ENCODE results near the gene TTC31.
"Not testable (repeated sequence)": the region's sequence is repeated elsewhere in the genome, so short reads cannot be mapped to it uniquely, and the experiment has no call there.

The TTC31 gene

DNA sequence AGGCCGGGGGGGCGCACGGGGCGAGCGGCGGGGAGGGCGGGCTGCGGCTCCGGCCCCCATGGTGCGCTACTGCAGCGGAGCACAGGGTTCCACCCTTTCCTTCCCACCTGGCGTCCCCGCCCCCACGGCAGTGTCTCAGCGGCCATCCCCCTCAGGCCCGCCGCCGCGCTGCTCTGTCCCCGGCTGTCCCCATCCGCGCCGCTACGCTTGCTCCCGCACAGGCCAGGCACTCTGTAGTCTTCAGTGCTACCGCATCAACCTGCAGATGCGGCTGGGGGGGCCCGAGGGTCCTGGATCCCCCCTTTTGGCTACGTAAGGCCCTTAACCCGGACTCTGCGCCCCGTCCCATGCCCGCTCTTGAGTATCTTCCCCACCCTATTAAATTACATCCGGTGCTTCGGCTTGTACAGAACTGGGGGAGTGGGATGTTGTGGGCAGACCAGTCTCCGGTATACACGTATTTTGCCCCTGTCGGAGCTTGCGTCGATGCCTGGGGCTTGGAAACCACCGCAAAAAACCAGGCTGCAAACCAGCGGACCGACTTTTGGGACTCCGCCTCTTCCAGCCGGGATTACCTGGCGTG, 25.2 kb upstream of the TTC31 start:
- peak; percentile 61 for DNase-seq (ENCODE audit: low read depth)

DNA sequence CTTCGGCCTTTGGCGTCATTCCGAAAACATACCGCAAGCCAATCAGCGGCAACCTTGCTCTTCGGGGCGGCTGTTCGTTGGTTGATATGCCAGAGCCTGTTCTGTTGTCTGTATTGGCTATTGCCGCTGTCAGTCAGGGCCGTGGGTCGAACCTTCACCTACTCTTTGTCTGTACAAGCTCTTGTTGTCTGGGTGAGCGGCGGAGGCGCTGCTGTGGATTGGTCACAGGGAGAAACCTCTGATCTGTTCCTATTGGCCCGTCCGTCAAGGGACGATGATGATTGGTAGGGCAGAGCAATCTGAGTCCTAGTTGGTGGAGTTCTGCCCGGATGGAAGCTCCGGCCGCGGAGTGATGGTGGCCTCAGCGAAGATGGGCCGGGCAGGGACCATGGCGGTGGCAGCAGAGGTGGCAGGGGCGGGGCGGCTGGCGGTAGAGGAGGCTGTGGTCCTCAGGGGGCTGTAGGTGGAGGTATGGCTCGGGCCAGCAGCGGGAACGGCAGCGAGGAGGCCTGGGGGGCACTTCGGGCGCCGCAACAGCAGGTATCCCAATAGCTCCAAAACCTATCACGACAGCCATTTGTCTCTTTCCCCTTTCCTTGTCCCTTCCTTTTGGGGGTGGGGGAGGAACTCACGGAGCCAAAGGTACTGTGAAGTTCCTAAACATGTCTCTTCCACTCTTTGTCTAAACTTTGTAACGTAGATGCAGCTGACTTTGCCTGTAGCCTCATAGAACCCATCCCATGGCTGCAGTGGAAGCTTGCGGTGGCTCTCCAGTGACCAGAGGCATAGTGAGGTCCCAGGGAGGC, 24.5 kb upstream of the TTC31 start, which contains the start of gene WBP1:
WBP1 (plus strand) TSS at position 307 of the 806 bp plus-strand sequence; CDS start at position 472, 165 bp downstream.
- peak; percentile 100 for DNase-seq (ENCODE audit: low read depth)

GRCh38 chr2:74458938-74459363, 23.9 kb upstream of the TTC31 start:
- peak; percentile 18 for DNase-seq (ENCODE audit: low read depth)

DNA sequence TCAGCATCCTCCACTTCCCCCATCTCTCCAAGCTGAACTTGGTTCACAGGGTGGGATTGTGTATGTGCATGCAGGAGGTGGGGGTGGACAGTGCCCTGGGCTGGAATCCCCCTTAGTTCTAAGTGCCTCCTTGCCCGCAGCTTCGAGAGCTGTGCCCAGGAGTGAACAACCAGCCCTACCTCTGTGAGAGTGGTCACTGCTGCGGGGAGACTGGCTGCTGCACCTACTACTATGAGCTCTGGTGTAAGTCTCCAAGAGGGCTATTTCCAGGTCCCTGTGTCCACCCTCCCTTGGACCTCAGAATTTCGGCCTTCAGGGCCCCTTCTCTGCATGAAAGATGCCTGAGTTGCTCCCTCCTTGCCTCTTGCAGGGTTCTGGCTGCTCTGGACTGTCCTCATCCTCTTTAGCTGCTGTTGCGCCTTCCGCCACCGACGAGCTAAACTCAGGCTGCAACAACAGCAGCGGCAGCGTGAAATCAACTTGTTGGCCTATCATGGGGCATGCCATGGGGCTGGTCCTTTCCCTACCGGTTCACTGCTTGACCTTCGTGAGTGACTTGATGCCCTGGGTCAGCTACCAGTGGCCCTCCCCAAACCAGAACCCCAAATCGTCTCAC, 23.3 kb upstream of the TTC31 start:
- DNase-seq (ENCODE audit: low read depth): not testable (repeated sequence)

DNA sequence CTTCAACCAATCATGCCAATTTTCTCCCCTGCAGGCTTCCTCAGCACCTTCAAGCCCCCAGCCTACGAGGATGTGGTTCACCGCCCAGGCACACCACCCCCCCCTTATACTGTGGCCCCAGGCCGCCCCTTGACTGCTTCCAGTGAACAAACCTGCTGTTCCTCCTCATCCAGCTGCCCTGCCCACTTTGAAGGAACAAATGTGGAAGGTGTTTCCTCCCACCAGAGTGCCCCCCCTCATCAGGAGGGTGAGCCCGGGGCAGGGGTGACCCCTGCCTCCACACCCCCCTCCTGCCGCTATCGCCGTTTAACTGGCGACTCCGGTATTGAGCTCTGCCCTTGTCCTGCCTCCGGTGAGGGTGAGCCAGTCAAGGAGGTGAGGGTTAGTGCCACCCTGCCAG, 22.7 kb upstream of the TTC31 start:
- DNase-seq (ENCODE audit: low read depth): not testable (repeated sequence)

DNA sequence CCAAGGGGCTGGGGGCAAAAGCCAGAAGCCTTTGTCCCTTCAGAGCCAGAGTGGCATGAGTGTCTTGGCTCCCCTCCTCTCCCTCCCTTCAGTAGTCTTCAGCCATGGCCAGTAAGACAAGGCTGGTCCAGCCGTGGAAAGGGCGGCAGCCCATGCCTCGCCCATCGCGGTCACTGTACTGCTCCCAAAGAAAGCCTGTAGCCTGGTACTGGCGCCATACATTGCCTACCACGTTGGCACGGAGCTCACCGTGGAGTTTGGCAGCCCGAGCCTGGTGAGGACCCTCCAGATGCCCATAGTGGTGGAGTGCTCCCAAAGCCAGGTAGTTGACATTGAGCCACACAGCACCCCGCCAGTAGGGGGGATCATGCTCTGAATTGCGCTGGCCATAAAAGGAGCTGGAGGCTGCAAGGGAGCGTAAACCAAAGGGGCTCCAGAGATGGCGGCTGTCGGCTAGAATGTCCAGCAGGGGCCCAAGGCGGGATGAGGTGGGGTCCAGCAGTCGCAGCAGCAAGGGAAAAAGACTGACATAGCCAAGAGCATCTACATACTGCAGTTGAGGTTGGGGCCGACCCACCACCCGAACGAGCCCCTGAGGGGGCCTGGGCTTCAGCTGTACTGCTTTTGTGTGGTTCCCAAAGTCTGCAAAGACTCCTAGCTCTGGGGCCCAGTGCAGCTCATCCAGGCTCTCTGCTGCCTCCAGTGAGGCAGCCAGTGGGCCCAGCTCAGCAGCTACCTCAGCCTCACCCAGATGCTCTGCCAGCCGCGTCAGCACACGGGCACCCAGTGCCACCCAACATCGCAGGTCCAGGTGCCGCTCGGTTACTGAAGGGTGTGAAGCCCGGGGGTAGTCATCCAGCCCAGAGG, 21.5 kb upstream of the TTC31 start:
- peak; percentile 45 for DNase-seq (ENCODE audit: low read depth)

DNA sequence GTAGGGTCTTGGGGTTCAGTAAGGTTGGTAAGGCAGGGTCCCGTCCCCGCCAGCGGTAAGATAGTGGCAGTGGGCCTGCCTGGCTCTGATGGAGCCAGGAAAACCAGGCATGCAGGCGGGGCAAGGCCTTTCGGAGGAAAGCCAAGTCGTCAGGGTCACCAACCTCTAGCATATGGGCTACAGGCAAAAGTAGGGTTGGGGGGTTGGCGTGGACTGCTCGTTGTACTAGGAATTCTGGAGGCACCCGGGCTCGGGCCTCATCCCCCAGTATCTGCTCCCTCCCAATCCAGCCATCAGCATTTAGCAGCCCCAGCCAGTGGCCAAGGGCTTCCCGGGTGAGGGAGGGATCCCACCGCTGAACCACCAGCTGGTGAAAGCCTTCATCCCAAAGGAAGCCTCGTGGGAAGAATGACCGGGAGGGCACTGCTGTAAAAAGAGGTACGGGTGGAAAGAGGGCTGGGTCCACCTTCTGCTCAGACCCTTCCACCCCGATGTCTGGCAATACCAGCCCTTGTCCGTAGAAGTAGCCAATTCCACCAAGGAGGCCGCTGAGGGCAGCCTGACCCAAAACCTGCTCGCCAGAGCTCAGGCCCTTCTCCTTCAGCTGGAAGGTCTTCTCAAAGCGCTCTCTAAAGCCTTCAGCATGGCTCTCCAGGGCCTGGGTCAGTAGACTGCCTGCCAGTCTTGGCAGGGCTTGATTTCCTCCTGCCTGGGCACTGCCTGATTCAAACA, 20.7 kb upstream of the TTC31 start:
- no peak for DNase-seq (ENCODE audit: low read depth)

DNA sequence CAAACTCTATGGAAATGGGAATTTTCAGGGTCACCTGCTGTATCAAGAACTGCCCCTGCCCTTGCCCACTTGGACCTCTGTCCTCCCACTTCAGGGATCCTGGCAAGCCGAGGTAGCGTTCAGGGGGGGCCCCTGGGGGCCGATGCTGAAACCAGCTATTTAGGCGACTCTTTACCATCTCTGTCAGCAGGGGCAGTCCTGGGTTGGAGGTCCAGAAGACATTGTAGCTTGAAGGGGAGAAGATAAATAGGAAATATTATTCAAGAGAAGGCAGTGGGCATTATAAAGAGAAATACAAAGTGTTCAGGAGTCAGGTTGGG, 20.1 kb upstream of the TTC31 start:
- DNase-seq (ENCODE audit: low read depth): no peak

DNA sequence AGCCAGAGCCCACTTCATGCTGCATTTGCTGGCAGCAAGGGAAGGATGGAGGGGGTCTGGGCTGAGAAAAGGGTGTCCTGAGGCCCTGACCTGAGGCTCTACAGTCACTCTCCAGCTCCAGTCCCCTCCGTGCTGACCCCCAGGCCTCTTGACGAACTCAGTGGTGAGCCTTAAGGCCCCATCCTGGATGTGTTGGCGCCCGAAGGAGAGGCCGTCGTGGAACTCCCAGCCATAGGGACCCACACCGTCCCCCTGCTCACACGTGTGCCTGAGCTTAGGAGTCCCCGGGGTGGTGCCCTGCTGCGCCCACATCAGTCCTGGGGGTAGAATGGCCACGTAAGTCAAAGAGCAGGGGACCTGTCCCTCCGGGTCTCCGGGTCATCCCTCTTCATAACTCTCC, 18.5 kb upstream of the TTC31 start:
- peak; percentile 34 for DNase-seq (ENCODE audit: low read depth)

GRCh38 chr2:74470742-74471141, 12.1 kb upstream of the TTC31 start:
- DNase-seq (ENCODE audit: low read depth): not testable (repeated sequence)

GRCh38 chr2:74471332-74472065, 11.4 kb upstream of the TTC31 start:
- DNase-seq (ENCODE audit: low read depth): no peak

DNA sequence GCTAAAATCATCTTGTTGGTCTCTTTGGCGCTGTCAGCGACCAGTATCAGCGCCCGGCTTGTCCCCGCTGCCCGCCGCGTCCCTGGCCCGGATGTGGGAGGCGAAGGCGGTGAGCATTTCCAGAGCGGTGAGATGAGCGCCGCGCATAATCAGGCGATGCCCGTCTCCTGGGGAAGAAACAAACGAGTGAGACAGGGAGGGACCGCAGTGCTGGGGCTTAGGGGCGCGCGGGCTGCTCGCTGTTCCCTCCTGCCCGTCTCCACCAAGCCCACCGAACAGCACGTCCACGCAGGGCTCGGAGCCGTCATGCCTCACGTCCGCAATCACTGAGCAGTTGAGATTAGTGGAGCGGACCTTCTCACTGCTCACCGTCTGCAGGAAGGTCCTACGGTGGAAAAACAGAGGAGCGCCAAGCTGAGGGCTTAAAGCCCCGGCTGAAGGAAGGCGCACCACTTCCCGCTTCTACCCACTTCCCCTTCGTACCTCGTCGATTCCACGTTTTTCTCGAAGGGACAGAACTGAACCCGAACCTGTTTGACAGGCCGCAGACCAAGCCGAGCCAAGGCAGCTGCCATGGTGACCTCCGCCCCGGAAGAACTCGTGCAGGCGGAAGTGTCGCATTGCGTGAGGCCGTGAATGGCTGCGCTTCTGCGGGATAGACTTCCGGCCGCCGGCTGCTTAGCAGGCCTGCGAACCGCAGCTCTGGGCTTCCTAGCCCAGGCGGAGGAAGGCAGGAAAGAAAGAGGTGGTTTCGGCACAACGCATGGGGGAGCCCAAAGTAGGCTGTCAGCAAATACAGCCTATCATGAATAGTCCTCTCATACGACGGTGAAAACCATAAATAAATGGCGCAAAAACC, 10.6 kb upstream of the TTC31 start, which contains the start of gene MRPL53:
MRPL53 (minus strand) TSS at position 595 of the 859 bp plus-strand sequence; CDS start at position 575, 20 bp downstream.
- peak; percentile 97 for DNase-seq (ENCODE audit: low read depth)

DNA sequence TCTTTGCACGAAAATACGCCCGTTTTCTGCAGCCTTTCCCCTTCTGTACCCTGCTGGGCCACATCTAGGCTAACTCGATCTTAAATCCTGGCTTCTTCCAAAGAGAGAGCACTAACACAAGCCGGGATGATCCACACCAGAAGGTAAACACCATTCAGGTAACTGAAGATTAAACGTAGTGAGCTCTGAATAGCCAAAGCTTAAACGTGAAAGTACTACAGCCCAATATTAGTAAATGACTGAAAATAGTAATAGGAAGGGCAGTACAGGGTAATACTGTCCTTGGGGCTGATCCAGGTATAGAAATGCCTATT, 10.0 kb upstream of the TTC31 start:
- DNase-seq (ENCODE audit: low read depth): no peak

DNA sequence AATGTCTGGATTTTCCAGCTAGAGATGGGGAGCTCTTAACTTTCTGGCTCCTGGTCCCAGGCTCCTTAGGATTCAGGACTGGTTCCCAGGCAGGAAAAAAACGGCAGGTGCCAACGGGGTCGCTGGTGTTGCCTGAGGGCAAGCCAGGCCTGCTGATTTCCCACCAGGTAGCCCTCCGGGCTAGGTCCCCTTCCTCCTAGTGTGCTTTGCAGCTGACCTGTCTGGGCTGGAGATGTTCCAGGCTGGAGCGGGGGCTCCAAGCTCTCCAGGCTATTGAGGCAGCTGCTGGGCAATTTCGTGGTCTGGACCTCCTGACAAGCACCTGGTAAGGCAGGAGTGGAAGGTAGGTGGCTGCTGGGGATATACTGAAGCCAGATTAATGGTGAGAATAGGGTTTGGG, 8.4 kb upstream of the TTC31 start:
- no peak for DNase-seq (ENCODE audit: low read depth)

DNA sequence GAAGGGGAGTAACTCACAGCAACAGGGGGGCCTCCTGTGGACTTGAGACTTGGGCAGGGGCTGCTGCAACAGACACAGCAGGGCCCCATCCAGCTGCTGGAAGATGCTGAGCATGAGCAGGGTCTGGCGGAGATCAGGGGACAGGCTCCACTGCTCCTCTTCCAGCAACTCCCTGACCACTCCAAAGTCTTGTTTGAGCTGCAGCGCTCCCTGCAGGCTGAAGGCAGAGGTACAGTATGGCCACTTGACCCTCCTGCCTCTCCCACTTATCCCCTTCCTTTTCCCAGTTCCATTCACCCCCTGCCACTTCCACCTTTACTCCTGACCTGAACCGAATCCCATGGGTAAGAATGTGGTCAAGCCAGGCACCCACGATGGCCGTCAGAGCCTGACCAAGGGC, 8.0 kb upstream of the TTC31 start:
- peak; percentile 32 for DNase-seq (ENCODE audit: low read depth)

DNA sequence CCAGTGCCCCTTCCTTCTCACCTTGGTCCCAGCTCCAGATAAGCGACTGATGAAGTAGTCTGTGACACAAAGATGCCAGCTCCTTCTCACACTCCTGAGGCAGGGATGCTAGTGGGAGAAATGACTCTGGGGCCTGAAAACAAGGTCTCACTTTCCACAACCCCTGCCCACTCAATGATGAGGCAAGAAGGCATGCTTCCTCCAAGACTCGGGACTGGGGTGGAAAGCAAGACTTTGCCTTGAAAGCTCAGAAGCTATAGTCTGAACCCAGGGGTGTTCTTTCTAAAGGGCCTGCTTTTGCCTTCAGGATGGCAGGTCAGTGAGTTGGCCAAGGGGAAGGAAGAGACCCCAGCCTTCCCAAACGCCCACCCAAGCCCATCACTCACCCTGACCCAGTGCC, 1.4 kb upstream of the TTC31 start:
- no peak for DNase-seq (ENCODE audit: low read depth)

DNA sequence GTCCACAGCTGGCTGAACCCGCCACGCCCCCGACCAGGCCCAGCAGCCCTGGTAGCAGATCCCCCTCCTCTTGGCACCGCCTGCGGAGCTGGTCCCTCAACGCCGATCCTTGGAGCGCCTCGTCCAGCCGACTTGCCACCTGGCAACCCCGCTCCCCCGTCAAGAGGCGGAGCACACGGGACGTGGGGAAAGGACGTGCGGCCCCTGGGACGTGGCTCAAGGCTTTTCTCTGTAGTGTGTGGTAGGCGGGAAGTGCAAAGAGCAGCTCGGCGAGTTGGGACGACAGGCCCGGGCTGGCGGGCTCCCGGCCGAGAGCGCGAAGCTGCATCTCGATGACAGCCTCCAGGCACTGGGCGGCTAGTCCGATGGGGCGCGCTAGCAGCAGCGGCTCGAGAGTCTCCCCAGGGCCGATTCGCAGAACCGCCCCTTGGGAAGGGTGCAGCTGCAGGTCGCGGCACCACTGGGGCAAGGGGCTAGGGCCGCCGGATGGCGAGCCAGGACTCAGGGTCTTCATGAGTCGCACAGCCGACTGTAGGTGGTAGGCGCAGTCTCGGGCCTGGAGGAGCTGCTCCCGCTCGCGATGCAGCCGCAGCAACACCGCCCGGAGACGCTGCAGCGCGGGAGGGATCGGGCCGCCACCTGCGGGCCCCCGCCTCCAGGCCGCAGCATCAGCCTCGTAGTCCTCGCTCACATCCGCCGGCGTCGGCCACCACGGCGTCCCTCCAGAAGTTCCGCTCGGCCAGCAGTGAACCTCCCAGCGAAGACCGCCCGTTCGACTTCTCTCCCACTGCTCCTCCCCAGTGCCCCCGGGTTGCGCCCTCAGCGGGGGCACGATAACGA, 700 bp upstream of the TTC31 start:
- peak; percentile 68 for DNase-seq (ENCODE audit: low read depth)

GRCh38 chr2:74483675-74484164, 839 bp downstream of the TTC31 start:
- DNase-seq (ENCODE audit: low read depth): not testable (repeated sequence)

DNA sequence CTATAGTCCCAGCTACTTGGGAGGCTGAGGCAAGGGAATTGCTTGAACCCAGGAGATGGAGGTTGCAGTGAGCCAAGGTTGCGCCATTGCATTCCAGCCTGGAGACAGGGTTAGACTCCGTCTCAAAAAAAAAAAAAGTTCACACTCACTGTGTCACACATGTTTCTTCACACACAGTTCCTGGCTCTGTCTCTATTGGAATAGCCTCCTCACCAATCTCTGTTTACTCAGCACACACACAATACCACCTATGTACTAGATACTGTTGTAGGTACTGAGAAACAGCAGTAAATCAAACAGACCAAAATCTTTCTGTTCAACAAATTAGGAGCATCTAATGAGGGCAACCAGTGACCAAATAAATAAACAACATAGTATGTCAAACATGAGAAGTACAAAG, 3.3 kb downstream of the TTC31 start:
- no peak for DNase-seq (ENCODE audit: low read depth)

All from ELR (cell line).